Measurements from ENCODE around the gene GRM5.
A peak's percentile ranks its signal among the peaks of the same experiment; 100 is the strongest.

DNA sequence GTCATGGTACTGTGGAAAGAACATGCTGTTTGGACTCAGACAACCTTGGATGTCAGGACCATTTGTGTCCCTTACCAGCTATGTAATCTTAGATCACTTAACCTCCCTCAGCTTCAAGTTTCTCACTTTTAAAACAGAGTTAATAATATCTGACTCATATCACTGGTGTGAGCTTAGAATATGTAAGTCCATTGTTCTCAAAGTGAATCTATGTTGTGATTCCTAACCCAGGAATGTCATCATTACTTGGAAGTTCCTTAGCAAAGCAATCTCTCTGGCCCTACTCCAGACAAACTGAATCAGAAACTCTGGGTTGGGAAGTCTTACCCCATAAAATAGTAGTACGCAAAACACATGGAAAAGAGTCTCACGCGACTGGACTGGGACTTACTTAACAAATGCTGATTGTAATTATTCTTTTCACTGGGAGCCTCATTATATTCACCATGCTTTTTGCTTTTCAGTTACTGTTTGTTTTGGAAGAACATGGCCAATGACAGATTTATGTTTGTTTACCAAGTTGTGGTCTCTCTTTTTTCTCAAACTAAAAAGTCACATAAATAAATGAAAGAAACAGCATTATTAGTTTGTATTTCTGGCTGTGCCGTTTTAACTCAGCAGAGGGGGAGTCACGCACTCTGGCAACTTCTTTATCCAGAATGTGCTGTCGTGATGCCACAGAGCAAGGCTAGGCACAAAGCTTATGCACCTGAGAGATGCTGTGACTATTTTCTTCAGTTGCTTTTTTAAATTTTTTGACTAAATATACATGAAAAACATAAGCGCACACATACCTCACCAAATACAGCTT is 510.6 kb downstream of the GRM5 start:
- TF ChIP-seq, protein P1, sequence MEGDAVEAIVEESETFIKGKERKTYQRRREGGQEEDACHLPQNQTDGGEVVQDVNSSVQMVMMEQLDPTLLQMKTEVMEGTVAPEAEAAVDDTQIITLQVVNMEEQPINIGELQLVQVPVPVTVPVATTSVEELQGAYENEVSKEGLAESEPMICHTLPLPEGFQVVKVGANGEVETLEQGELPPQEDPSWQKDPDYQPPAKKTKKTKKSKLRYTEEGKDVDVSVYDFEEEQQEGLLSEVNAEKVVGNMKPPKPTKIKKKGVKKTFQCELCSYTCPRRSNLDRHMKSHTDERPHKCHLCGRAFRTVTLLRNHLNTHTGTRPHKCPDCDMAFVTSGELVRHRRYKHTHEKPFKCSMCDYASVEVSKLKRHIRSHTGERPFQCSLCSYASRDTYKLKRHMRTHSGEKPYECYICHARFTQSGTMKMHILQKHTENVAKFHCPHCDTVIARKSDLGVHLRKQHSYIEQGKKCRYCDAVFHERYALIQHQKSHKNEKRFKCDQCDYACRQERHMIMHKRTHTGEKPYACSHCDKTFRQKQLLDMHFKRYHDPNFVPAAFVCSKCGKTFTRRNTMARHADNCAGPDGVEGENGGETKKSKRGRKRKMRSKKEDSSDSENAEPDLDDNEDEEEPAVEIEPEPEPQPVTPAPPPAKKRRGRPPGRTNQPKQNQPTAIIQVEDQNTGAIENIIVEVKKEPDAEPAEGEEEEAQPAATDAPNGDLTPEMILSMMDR (IDR thresholded peaks at IDR 0.05), result no peak
- TF ChIP-seq POLR2AphosphoS5 (IDR thresholded peaks at IDR 0.05; ENCODE audit: low read depth, low read length), result peak; percentile 58
- no peak for TF ChIP-seq TCF7L2 (IDR thresholded peaks at IDR 0.05; ENCODE audit: low read depth, low read length)

Data from Panc1 (cell line).